ENCODE data around the gene SYTL3. TPM values are rescaled to one million over a fixed set of nuclear protein-coding genes. Genes with fewer than 3 reads are reported as not detected.
"Not testable (repeated sequence)": the region's sequence is repeated elsewhere in the genome, so short reads cannot be mapped to it uniquely, and the experiment has no call there.

Gene SYTL3
- total RNA-seq, 1 experiment from 2014 or later, result 7.7 TPM

- peak; percentile 23 for DNase-seq (ENCODE audit: low read depth)
Measured at GRCh38 chr6:158688860-158689259, 39.0 kb downstream of the SYTL3 start.

- no peak for DNase-seq (ENCODE audit: low read depth)
Measured at GRCh38 chr6:158694913-158695312, 45.1 kb downstream of the SYTL3 start.

- DNase-seq (ENCODE audit: low read depth), result peak; percentile 71
Measured at GRCh38 chr6:158697811-158698210, 48.0 kb downstream of the SYTL3 start.

- DNase-seq (ENCODE audit: low read depth), result no peak
Measured at GRCh38 chr6:158698931-158699330, 49.1 kb downstream of the SYTL3 start.

- DNase-seq (ENCODE audit: low read depth), result not testable (repeated sequence)
Measured at GRCh38 chr6:158701268-158701667, 51.4 kb downstream of the SYTL3 start.

- no peak for DNase-seq (ENCODE audit: low read depth)
Measured at GRCh38 chr6:158703111-158703836, 53.4 kb downstream of the SYTL3 start.

- peak; percentile 64 for DNase-seq (ENCODE audit: low read depth)
Measured at GRCh38 chr6:158703837-158704822, 54.3 kb downstream of the SYTL3 start.

- DNase-seq (ENCODE audit: low read depth), result no peak
Measured at GRCh38 chr6:158705386-158706126, 55.7 kb downstream of the SYTL3 start.

GRCh38 chr6:158706369-158706982 lies 56.6 kb downstream of the SYTL3 start:
- peak; percentile 47 for DNase-seq (ENCODE audit: low read depth)

- peak; percentile 83 for DNase-seq (ENCODE audit: low read depth)
Measured at GRCh38 chr6:158707120-158707820, 57.4 kb downstream of the SYTL3 start.

GRCh38 chr6:158707821-158708195 lies 58.0 kb downstream of the SYTL3 start:
- peak; percentile 25 for DNase-seq (ENCODE audit: low read depth)

- peak; percentile 26 for DNase-seq (ENCODE audit: low read depth)
Measured at GRCh38 chr6:158708239-158708638, 58.4 kb downstream of the SYTL3 start.

GRCh38 chr6:158709809-158710208 lies 60.0 kb downstream of the SYTL3 start:
- no peak for DNase-seq (ENCODE audit: low read depth)

- DNase-seq (ENCODE audit: low read depth), result peak; percentile 80
Measured at GRCh38 chr6:158711264-158711663, 61.4 kb downstream of the SYTL3 start.

GRCh38 chr6:158713469-158713868 lies 63.6 kb downstream of the SYTL3 start:
- no peak for DNase-seq (ENCODE audit: low read depth)

- DNase-seq (ENCODE audit: low read depth), result no peak
Measured at GRCh38 chr6:158714706-158715105, 64.9 kb downstream of the SYTL3 start.

- no peak for DNase-seq (ENCODE audit: low read depth)
Measured at GRCh38 chr6:158715330-158716311, 65.8 kb downstream of the SYTL3 start.

GRCh38 chr6:158717341-158718330 lies 67.8 kb downstream of the SYTL3 start:
- DNase-seq (ENCODE audit: low read depth), result no peak

Data from M059J (cell line).